KOPT-K1 (cell line): Measurements from ENCODE around the gene MINDY4B.
"Not testable (repeated sequence)": the region's sequence is repeated elsewhere in the genome, so short reads cannot be mapped to it uniquely, and the experiment has no call there.

ENCODE experiments used
- H3K27ac ChIP-seq: fragments of 200-600 bp; sonication (generic); 2 replicates; pipeline ENCODE4 v1.5.1; 2016; ENCODE audit warnings: antibody characterized with exemption, mild to moderate bottlenecking, low read depth, low read length; ENCODE audit not compliant: poor library complexity, severe bottlenecking
- H3K36me3 ChIP-seq: fragments of 200-600 bp; sonication (generic); 2 replicates; pipeline ENCODE4 v1.5.1; 2017; ENCODE audit warnings: antibody characterized with exemption, mild to moderate bottlenecking, low read length, moderate library complexity; ENCODE audit not compliant: insufficient read depth
- H3K9me3 ChIP-seq: fragments of 200-600 bp; sonication (generic); 2 replicates; pipeline ENCODE4 v1.5.1; 2017; ENCODE audit warnings: antibody characterized with exemption, low read length, mild to moderate bottlenecking; ENCODE audit not compliant: insufficient read depth, poor library complexity, severe bottlenecking

Gene MINDY4B

DNA sequence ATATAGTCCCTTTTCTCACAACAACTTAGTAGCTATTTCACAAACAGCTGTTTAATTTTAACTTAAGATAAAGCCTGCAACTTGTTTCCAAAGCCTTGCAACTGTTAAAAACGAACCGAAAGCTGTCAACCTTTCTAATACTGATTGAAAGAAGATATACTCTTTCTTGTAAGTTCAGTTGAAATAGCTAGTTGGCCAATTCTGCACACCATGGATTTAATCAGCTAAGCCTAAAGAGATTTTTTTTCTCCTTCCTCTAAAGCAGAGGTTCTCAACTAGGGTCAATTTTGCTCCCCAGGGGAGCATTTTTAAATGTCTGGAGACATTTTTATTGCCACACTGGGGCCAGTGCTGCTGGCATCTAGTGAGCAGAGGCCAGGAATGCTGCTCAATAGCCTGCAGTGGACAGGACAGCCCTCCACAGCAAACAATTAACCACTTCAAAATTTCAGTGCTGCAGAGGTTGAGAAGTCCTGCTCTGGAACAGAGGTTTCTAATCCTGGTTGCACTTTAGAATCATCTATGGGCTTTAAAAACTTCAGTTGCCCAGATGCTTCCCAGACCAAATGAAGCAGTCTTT lies 26.2 kb downstream of the MINDY4B start:
- Histone ChIP-seq H3K9me3 (no peaks in the 10 kb centered on the region), H3K36me3 (no peaks in the 10 kb centered on the region), H3K27ac (no peak overlapping the region)

DNA sequence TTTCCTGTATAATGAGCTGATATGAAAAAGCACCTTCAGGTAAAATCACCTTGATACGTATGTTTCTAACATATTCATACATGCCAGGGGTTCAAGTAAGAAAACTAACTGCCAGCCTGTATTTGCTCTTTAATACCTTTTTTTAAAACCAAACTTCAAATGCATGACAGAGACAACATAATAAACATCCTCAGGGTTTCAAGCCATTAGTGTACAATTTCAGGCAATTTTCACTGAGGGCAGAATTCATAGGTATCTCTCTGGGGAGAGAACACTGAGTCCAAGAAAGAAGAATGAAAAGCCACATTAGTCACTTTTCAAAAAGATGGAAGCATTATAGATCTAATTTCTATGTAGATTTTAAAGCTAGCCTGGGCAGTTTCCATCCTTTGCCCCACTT lies 26.9 kb downstream of the MINDY4B start:
- no peaks in the 10 kb centered on the region for H3K9me3 ChIP-seq
- no peaks in the 10 kb centered on the region for H3K36me3 ChIP-seq
- H3K27ac ChIP-seq = no peak overlapping the region

DNA sequence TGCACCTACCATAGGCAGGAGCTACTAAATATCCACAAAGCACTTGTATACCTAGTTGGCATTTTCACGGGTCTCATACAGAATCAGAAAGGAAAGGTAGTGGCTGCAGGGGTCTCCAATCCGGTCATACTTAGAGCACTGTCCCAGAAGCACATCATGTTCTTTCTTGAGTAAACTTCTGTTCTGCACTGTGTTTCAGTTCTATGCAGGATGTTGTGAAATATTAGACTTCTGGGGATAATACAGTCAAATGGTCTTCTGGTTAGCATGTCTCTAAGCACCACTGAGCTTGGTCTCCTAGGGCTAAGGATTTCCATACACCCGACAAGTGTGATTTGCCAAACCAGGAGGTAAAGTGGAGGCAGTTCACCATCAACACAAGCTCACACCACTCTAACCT lies 27.9 kb downstream of the MINDY4B start:
- Histone ChIP-seq H3K27ac (no peak overlapping the region), H3K9me3 (no peaks in the 10 kb centered on the region), H3K36me3 (no peaks in the 10 kb centered on the region)

DNA sequence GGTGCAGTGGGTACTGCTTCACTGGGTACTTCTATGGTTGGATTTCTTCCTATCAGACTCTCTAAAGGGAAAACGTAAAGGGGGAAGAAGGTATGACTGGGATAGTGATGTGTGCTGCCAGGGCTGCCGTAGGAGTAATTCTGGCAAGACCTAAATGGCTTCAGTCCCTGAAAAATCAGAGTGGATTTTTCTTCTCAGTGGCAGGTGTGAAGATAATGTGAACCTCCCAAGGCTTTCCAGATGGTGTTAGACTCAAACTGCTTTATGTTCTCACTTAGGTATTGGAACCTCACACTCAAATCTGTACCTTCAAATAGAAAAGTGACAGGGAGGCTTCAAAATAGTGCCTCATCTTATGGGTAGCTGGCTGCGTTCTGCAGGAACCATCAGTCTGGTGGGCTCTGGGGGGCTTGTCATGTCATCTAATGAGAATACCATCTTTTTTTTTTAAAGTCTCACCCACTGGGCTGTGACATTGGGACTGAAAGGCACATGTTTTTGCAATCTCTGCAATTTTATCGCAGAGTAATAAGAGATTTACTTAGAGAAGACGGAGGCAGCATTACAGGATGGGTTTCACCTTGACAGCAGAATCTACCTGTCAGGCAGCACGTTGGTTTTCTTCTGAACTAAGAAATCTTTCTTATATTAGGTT lies 28.5 kb downstream of the MINDY4B start:
- H3K27ac ChIP-seq = no peak overlapping the region
- H3K36me3 ChIP-seq = no peaks in the 10 kb centered on the region
- H3K9me3 ChIP-seq = no peaks in the 10 kb centered on the region

DNA sequence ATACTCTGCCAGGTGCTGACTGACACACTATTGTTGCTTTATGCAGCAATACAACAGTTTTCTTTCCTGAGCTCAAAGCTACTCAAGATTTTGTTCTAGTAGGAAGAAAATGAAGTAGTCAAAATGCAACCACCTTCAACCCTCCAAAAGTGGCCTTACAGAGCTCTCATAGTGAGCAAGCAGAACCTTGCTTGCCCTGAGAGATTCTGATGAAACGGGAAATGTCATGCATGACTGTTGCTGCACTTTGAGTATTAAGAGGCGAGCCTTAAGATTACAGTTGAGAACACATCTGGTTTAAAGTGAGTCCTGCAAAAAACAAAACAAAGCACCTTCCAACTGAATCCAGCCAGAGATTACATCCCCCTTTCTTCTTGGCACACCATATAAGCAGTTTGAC lies 29.7 kb downstream of the MINDY4B start:
- no peaks in the 10 kb centered on the region for H3K36me3 ChIP-seq
- no peak overlapping the region for H3K27ac ChIP-seq
- no peaks in the 10 kb centered on the region for H3K9me3 ChIP-seq

DNA sequence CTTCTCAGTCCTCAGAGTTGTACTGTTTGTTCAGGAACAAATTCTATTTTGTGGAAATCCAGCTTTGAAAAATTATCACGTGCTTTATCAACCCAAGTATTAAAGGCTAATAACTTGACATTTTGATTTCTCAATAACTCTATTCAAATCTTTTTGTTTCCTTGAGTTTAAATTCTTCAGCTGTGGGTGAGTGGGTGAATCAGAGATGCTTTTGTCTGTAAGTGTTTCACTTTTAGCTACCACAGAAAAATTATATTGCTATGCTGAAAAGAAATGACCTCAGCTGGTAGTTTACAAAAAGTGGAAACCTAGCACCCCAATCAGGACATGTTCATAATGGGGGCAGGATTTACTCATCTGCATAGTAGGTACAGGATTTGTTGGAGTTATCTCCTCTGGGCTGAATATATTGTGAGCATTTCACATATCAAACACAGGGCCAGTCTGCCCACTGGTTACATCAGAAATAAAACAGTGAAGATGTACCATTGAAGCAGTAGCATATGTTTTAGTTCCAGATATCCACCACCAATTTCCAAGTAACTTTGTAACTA lies 30.5 kb downstream of the MINDY4B start:
- Histone ChIP-seq H3K27ac (no peak overlapping the region), H3K9me3 (no peaks in the 10 kb centered on the region), H3K36me3 (no peaks in the 10 kb centered on the region)

DNA sequence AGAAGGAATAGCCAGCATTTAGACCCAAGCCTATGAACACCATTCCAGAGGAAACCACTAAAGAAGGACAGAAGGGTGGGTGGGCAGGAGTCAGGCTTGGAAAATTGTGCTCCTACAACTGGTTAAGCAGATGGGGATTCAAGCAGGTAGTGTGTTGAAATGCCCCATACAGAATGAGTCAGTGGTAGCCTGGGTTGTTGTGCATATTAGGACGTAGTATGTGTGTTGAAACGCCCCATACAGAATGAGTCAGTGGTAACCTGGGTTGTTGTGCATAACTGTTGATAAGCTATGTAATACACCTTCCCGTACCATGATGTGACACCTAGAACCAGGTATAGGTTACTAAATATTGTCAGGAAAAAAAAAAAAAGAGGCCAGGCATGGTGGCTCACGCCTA lies 34.0 kb downstream of the MINDY4B start:
- Histone ChIP-seq H3K27ac (no peak overlapping the region), H3K36me3 (no peaks in the 10 kb centered on the region), H3K9me3 (no peaks in the 10 kb centered on the region)

DNA sequence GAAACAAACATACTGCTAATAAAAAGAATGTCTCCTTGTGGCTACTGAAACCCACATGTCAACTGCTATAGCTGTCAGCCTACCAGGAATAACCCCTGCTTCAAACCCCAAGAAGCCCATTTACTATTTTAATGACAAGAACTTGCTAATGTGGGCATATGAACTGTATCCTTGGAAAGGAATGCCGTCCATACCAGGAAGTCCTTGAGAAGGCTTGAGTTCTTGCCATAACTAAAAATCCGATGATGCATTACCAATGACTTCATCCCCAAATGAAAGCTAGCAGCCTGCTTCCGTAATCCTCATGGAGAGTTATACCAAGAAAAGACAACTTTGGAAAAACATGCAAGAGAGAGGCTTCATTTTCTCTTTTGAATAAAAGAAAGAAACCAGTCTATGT lies 34.8 kb downstream of the MINDY4B start:
- no peaks in the 10 kb centered on the region for H3K9me3 ChIP-seq
- H3K36me3 ChIP-seq = no peaks in the 10 kb centered on the region
- no peak overlapping the region for H3K27ac ChIP-seq

DNA sequence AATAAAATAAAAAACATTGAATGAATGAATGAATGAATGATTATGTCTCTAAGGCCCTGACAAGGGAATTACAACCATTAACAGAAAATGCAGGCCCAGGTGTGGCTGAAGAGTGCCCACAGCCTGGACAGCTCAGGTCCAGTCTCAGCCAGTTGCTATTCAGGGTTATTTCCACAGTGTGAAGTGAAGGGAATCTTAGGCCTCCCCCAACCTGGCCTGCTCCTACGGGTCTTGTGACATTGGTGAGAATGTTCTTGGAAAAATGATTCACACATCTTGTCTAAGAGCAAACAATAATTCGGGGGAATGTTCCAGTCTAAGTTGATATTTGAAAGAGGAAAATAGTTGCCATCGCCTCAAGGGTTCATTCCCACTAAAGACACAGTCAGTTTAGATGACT lies 37.0 kb downstream of the MINDY4B start:
- Histone ChIP-seq H3K9me3 (no peaks in the 10 kb centered on the region), H3K36me3 (no peaks in the 10 kb centered on the region), H3K27ac (no peak overlapping the region)

DNA sequence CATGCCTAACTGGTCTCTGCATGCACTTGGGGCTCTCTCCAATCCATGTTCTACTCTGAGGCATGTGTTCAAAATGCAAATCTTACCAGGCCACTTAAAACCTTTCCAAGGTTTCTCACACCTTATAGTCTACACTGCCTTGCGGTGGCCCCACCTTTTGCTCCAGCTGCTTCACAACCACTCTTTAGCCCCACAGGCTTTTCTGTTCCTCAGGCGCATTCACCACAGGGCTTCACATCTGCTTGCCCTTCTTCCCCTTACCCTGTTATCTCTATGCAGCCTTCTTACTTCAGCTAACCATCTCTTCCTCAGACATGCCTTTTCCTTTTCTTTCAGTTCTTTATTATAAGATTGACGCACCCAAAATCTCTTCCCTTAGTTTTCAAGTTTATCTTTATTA lies 37.8 kb downstream of the MINDY4B start:
- no peak overlapping the region for H3K27ac ChIP-seq
- no peaks in the 10 kb centered on the region for H3K9me3 ChIP-seq
- no peaks in the 10 kb centered on the region for H3K36me3 ChIP-seq

DNA sequence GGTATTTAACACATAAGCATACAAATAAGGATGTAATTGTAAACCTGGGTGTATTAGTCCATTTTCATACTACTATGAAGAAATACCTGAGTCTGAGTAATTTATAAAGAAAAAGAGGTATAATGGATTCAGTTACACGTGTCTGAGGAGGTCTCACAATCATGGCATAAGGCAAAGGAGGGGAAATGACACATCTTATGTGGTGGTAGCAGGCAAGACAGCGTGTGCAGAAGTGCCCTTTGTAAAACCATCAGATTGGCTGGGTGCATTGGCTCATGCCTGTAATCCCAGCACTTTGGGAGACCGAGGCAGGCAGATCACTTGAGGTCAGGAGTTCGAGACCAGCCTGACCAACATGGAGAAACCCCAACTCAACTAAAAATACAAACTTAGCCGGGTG lies 41.3 kb downstream of the MINDY4B start:
- not testable (repeated sequence) for H3K27ac ChIP-seq, H3K36me3 ChIP-seq, H3K9me3 ChIP-seq

DNA sequence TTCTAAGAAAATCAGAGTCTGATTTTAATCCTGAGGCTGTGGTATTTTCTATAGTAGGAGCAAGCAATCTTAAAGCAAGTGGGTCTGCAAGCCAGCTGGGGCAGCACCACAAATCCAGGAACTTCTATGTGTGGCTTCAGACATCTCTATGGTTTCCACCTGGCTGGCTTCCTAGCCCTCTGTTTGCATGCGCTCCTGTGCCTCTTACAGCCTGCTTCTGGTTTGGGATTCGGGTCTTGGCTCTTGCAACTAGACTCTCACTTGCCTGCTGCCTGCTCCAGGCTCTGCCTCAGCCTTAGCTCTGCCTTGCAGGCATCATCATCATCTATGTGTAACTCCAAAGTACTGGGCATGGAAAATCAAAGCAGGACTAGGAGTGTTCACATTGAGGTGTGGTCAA lies 43.4 kb downstream of the MINDY4B start:
- no peaks in the 10 kb centered on the region for H3K9me3 ChIP-seq
- no peaks in the 10 kb centered on the region for H3K36me3 ChIP-seq
- no peak overlapping the region for H3K27ac ChIP-seq

DNA sequence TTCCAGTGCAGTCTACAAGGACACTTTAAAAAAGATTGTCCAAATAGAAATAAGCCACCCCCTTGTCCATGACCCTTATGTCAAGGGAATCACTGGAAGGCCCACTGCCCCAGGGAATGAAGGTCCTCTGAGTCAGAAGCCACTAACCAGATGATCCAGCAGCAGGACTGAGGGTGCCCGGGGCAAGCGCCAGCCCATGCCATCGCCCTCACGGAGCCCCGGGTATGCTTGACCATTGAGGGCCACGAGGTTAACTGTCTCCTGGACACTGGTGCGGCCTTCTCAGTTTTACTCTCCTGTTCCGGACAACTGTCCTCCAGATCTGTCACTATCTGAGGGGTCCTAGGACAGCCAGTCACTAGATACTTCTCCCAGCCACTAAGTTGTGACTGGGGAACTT lies 47.3 kb downstream of the MINDY4B start:
- not testable (repeated sequence) for H3K9me3 ChIP-seq, H3K27ac ChIP-seq, H3K36me3 ChIP-seq

DNA sequence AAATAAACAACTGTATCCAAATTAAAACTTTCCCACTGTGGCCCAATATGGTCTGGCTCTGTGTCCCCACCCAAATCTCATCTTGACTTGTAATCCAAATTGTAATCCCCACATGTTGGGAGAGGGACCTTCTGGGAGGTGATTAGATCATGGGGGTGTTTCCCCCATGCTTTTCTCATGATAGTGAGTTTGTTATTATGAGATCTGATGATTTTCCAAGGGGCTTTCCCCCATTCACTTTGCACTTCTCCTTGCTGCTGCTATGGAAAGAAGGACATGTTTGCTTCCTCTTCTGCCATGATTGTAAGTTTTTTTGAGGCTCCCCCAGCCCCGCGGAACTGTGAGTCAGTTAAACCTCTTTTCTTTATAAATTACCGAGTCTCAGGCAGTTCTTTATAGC lies 55.0 kb downstream of the MINDY4B start:
- Histone ChIP-seq H3K9me3 (peaks cover 15% of the 10 kb centered on the region), H3K36me3 (no peaks in the 10 kb centered on the region), H3K27ac (no peak overlapping the region)

DNA sequence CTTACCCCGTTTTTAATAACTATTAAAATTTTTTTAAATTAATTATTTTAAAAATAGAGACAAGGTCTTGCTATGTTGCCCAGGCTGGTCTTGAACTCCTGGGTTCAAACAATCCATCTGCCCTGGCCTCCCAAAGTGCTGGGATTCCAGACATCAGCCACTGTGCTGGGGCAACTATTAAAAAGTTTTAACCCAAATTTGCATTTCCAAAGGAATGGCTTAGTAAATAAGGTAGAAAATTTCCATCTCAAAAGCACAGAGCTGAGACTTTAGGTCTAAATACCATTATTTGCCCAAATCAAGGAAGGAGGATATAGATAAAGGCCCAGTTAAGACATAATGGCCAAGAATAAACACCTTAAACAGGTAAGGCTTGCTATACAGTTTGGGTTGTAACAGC lies 56.4 kb downstream of the MINDY4B start:
- H3K9me3 ChIP-seq = peaks cover 15% of the 10 kb centered on the region
- H3K36me3 ChIP-seq = no peaks in the 10 kb centered on the region
- no peak overlapping the region for H3K27ac ChIP-seq

DNA sequence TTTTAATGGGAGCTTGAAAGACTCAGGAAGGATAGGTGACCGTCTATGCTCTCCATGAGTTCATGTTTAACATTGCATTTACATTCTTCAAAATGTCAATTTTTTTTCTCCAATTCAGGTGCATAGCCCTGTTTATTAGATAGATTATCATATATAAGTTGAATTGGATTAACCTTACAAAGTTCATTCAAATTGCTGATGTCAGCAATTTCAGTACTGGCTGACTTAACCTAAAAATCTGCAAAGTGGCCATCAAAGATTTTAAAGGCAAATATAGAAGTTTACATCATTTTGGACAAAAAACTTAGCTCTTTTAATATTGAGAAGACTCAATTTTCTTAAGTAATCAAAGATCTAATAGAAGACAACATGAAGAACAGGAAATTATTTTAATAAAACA lies 57.8 kb downstream of the MINDY4B start:
- peaks cover 15% of the 10 kb centered on the region for H3K9me3 ChIP-seq
- no peaks in the 10 kb centered on the region for H3K36me3 ChIP-seq
- H3K27ac ChIP-seq = no peak overlapping the region
